Smooth muscle cell (in vitro differentiated cells): ENCODE data around the gene LILRA1. TPM values are rescaled to one million over a fixed set of nuclear protein-coding genes. Genes with fewer than 3 reads are reported as not detected.

Experiments
- DNase-seq: peaks from one replicate; lab custom pipeline; 2025; ENCODE audit not compliant: unreplicated experiment; lab: John Stamatoyannopoulos, UW
- H2AFZ ChIP-seq: fragments of 200-600 bp; sonication (generic); 2 replicates; pipeline ENCODE4 v1.6.0; 2016; ENCODE audit warnings: antibody characterized with exemption, low read depth, mild to moderate bottlenecking
- H3F3A ChIP-seq: fragments of 200-600 bp; sonication (generic); 2 replicates; pipeline ENCODE4 v1.6.0; 2017; ENCODE audit warnings: antibody characterized with exemption, low read depth
- H3K27ac ChIP-seq: fragments of 200-600 bp; sonication (generic); 2 replicates; pipeline ENCODE4 v1.5.1; 2016; ENCODE audit warnings: low read depth, mild to moderate bottlenecking
- H3K27me3 ChIP-seq: fragments of 200-600 bp; sonication (generic); 2 replicates; pipeline ENCODE4 v1.6.1; 2016; ENCODE audit warnings: low read depth, mild to moderate bottlenecking
- H3K36me3 ChIP-seq: fragments of 200-600 bp; sonication (generic); 2 replicates; pipeline ENCODE4 v1.5.1; 2016; ENCODE audit warnings: low read depth
- H3K4me1 ChIP-seq: fragments of 200-600 bp; sonication (generic); 2 replicates; pipeline ENCODE4 v1.5.1; 2016; ENCODE audit warnings: low read depth
- H3K4me2 ChIP-seq: fragments of 200-600 bp; sonication (generic); 2 replicates; pipeline ENCODE4 v1.6.0; 2016; ENCODE audit warnings: mild to moderate bottlenecking
- H3K4me3 ChIP-seq: fragments of 200-600 bp; sonication (generic); 2 replicates; pipeline ENCODE4 v1.5.1; 2016; ENCODE audit warnings: mild to moderate bottlenecking
- H3K79me2 ChIP-seq: fragments of 200-600 bp; sonication (generic); 2 replicates; pipeline ENCODE4 v1.6.0; 2016; ENCODE audit warnings: low read depth, mild to moderate bottlenecking
- H3K9ac ChIP-seq: fragments of 200-600 bp; sonication (generic); 2 replicates; pipeline ENCODE4 v1.6.0; 2016; ENCODE audit warnings: low read depth
- H3K9me3 ChIP-seq: fragments of 200-600 bp; sonication (generic); replicated peaks from 2 replicates; pipeline ENCODE4 v1.5.1; 2016; ENCODE audit warnings: low read depth
- H4K20me1 ChIP-seq: fragments of 200-600 bp; sonication (generic); 2 replicates; pipeline ENCODE4 v1.6.0; 2016; ENCODE audit warnings: low read depth
- CTCF ChIP-seq: fragments of 200-600 bp; sonication (generic); IDR thresholded peaks from 2 replicates; pipeline ENCODE4 v1.5.1; 2017; ENCODE audit warnings: borderline replicate concordance, mild to moderate bottlenecking, antibody characterized with exemption; ENCODE audit not compliant: insufficient read depth, poor library complexity, severe bottlenecking
- WGBS: methylation state at CpG from one replicate; pipeline ENCODE4 v1.1.7; 2016; ENCODE audit warnings: low lambda C conversion rate; 5-methylcytosine and 5-hydroxymethylcytosine counted together
- polyA plus RNA-seq: library from polyadenylated mRNA; unstranded; fragments of >200 nt; fragmentation: Nextera tagmentation; extraction: Ambion mirVana; gene quantifications from 2 replicates; pipeline ENCODE4 v1.2.1, GENCODE V29; 2016
- total RNA-seq: library from RNA; depleted of rRNA; stranded (reverse); fragments of >200 nt; gene quantifications from 2 replicates; pipeline ENCODE4 v1.2.3, GENCODE V29; 2014

LILRA1 gene
- total and polyA plus RNA-seq, 2 experiments from 2014 or later = not detected

DNA sequence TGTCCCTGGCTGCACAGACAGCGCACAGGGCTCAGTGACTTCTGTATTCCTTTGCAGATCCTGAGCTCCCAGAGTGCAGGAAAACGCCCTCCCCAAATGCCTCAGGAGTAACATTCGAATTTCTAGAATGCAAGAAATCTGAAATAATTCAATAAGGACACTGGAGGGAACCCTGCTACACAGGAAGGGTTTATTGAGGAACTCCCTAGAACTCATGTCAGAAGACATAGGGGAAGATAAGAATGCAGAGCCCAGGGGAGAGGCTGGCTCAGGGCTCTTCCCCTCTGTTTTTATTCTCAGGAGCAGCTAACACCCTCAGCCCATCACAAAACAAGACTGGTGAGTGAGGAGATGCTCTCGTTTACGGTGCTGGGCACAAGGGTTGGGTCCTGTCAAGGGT, 6.8 kb downstream of the LILRA1 start:
- WGBS = 52% methylated on average over 5 of the region's 5 CpGs
- H2AFZ ChIP-seq = no peak overlapping the region

DNA sequence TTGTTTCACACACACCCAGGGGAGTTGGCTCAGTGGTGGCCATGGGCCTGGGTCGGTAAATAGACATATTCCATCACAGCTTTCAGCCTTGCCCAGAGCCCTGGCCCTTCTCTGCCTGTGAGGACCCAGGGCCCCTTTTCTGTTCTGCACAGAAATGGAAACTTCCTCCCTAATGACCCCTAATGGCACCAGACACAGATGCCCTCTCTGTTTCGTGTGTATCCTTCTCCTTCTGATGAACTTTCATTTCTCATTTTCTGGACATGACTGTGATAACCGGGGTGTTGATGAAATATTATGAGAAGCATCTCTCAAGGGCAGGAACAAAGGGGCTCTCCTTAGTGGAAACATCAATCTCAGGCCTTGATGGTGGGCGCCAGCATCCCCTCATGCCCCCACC, 12.8 kb downstream of the LILRA1 start:
- H4K20me1 ChIP-seq = no peaks in the 10 kb centered on the region
- 44% methylated on average over 4 of the region's 4 CpGs for WGBS
- H3K4me2 ChIP-seq = no peak overlapping the region
- H3K27me3 ChIP-seq = no peaks in the 10 kb centered on the region
- peaks cover 7% of the 10 kb centered on the region for H3K9me3 ChIP-seq
- no peak for DNase-seq
- H3K4me1 ChIP-seq = no peaks in the 10 kb centered on the region
- TF ChIP-seq CTCF = no peak
- no peak overlapping the region for H3K4me3 ChIP-seq
- no peak overlapping the region for H3K9ac ChIP-seq
- H3F3A ChIP-seq = no peaks in the 10 kb centered on the region
- H3K79me2 ChIP-seq = no peaks in the 10 kb centered on the region
- no peak overlapping the region for H2AFZ ChIP-seq
- no peaks in the 10 kb centered on the region for H3K36me3 ChIP-seq
- no peak overlapping the region for H3K27ac ChIP-seq

More for the DNA sequence above, 6.8 kb downstream of the LILRA1 start:
- Histone ChIP-seq H3K4me1 (no peaks in the 10 kb centered on the region), H3K9ac (no peak overlapping the region), H3K4me2 (no peak overlapping the region), H3K27me3 (no peaks in the 10 kb centered on the region), H3K4me3 (no peak overlapping the region), H3K27ac (no peak overlapping the region), H3K36me3 (no peaks in the 10 kb centered on the region), H3K9me3 (peaks cover 7% of the 10 kb centered on the region), H4K20me1 (no peaks in the 10 kb centered on the region), H3F3A (no peaks in the 10 kb centered on the region), H3K79me2 (no peaks in the 10 kb centered on the region)
- DNase-seq = no peak
- no peak for TF ChIP-seq CTCF

DNA sequence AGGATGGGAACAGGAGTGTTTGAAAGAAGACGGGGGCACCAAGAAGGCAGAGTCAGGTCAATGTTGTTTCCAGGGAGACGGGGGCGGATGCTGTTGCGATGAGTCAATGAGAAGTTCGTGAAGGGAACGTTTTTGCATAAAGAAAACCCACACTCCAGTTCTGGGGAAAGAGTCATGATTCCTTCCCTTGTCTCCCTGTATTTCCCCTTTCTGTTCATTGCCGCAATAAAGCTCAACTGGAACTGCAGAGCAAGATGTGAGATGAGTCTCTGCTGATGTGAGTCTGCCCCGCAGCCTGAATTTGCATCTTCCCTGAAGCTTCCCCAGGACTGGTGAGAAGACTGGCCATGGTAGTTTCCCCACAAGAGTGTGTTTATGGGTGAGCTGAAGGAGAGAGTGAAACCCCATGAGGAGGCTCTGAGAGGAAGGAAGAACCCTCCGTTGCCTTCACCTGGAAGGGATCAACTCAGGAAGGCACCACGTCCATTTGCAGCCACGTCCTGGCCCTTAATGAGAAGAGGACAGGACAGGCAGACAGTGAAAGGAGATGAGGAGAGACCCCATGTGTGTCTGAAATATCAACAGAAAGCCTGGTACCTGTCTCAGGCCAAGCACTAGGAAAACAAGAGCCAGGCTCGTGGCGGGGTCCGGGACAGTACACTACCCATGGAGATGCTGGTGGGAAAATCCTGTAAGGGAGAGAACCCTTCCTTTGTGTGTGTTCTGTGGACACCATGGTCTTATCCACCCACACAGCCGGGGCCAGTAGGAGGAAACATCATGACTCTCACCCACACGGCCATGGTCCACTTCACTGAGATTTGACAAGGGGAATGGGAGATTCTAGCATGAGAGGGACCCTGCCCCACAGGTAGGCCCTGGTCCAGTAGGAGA, 13.7 kb downstream of the LILRA1 start:
- no peak overlapping the region for H3K4me2 ChIP-seq
- no peak overlapping the region for H2AFZ ChIP-seq
- H3F3A ChIP-seq = no peaks in the 10 kb centered on the region
- no peaks in the 10 kb centered on the region for H3K79me2 ChIP-seq
- H3K27ac ChIP-seq = no peak overlapping the region
- no peak for TF ChIP-seq CTCF
- no peak overlapping the region for H3K4me3 ChIP-seq
- no peak overlapping the region for H3K9ac ChIP-seq
- H4K20me1 ChIP-seq = no peaks in the 10 kb centered on the region
- 72% methylated on average over 16 of the region's 16 CpGs for WGBS
- no peak for DNase-seq
- H3K27me3 ChIP-seq = no peaks in the 10 kb centered on the region
- H3K9me3 ChIP-seq = peaks cover 7% of the 10 kb centered on the region
- no peaks in the 10 kb centered on the region for H3K4me1 ChIP-seq
- H3K36me3 ChIP-seq = no peaks in the 10 kb centered on the region

GRCh38 chr19:54607785-54608150, 14.3 kb downstream of the LILRA1 start:
- Histone ChIP-seq H3K27me3 (no peaks in the 10 kb centered on the region), H3K4me3 (no peak overlapping the region)

More at GRCh38 chr19:54607785-54608150, 14.3 kb downstream of the LILRA1 start:
- Histone ChIP-seq H3K79me2 (no peaks in the 10 kb centered on the region), H3K27ac (no peak overlapping the region), H4K20me1 (no peaks in the 10 kb centered on the region), H3K4me1 (no peaks in the 10 kb centered on the region), H2AFZ (no peak overlapping the region), H3F3A (no peaks in the 10 kb centered on the region), H3K4me2 (no peak overlapping the region), H3K9ac (no peak overlapping the region), H3K9me3 (peaks cover 4% of the 10 kb centered on the region), H3K36me3 (no peaks in the 10 kb centered on the region)
- DNase-seq = no peak
- no peak for TF ChIP-seq CTCF
- WGBS = 58% methylated on average over 5 of the region's 5 CpGs
